Aorta (tissue), 5 donors: ENCODE results near the gene TM2D1. TPM values are rescaled to one million over a fixed set of nuclear protein-coding genes. Genes with fewer than 3 reads are reported as not detected.

Experiments
- ATAC-seq: fragments of 200-7000 bp; cut with Tn5 transposase; one replicate; pipeline ENCODE4 v1.9.1; 2022; ENCODE audit warnings: moderate library complexity; ENCODE audit not compliant: low FRiP score
- DNase-seq, 2 donors: peaks; one replicate each; pipeline ENCODE4 v3.0.0-alpha.2; 2020
- H3K27ac ChIP-seq, 2 donors: one replicate each; pipeline ENCODE4 v1.5.1; 2013; ENCODE audit warnings: low read length in 2 of 2, mild to moderate bottlenecking in 2 of 2, moderate library complexity in 2 of 2, control low read depth in 1 of 2, inconsistent platforms in 1 of 2, low read depth in 1 of 2
- H3K27me3 ChIP-seq, 2 donors: one replicate each; pipeline ENCODE4 v1.6.1; 2013; ENCODE audit warnings: control low read depth in 1 of 2, low read length in 1 of 2, mild to moderate bottlenecking in 1 of 2, moderate library complexity in 1 of 2; ENCODE audit not compliant: insufficient read depth in 2 of 2, control insufficient read depth in 1 of 2
- H3K36me3 ChIP-seq, 2 donors: one replicate each; pipeline ENCODE4 v1.6.1; 2013; ENCODE audit warnings: control low read depth in 1 of 2, low read length in 1 of 2, mild to moderate bottlenecking in 1 of 2; ENCODE audit not compliant: insufficient read depth in 2 of 2, control insufficient read depth in 1 of 2
- H3K4me1 ChIP-seq, 2 donors: one replicate each; pipeline ENCODE4 v1.6.1; 2013; ENCODE audit warnings: low read length in 2 of 2, control low read depth in 1 of 2, mild to moderate bottlenecking in 1 of 2, moderate library complexity in 1 of 2; ENCODE audit not compliant: insufficient read depth in 2 of 2, control insufficient read depth in 1 of 2
- H3K4me3 ChIP-seq, 2 donors: one replicate each; pipeline ENCODE4 v1.5.1; 2013; ENCODE audit warnings: low read length in 2 of 2, control low read depth in 1 of 2, mild to moderate bottlenecking in 1 of 2
- H3K9me3 ChIP-seq: one replicate; pipeline ENCODE4 v1.6.1; 2013; ENCODE audit warnings: mild to moderate bottlenecking, low read length; ENCODE audit not compliant: control insufficient read depth
- WGBS, 2 donors: extraction: QIAGEN DNeasy Blood & Tissue Kit; methylation state at CpG; one replicate each; pipeline ENCODE4 v1.1.7; 2013; 5-methylcytosine and 5-hydroxymethylcytosine counted together
- intact Hi-C, 2 donors: fragments of 100-400 bp; cut with DNase I; formaldehyde crosslinking; loops; one replicate each; pipeline versions ENCODE4 v1.14.2 to v1.15.0; 2022
- polyA plus RNA-seq, 2 donors: library from polyadenylated mRNA; stranded (reverse); fragments of 200-250 nt; gene quantifications; one replicate each; pipeline ENCODE4 v1.2.3, GENCODE V29; 2013
- total RNA-seq, 2 donors: library from RNA; stranded (reverse); fragmentation: NEBNext Ultra II Directional; extraction: Animal tissue kit (Norgen Biotek cat#: 25700); gene quantifications; one replicate each; pipeline ENCODE4 v1.2.1, GENCODE V29; 2021
- donor health status: healthy with polysubstance abuse.
- donor health status: Bipolar disorder and iron deficiency.
- donor health status: DM: no; HTN: no; CAD: no.
- donor health status: DM: no; HTN: no; CAD: no.
- donor health status: DM: yes; HTN: yes; CAD: no.

TM2D1 gene
- total and polyA plus RNA-seq, 4 donors: 34.8 to 64.5 (median 57.4) TPM

GRCh38 chr1:61670016-61670415 is 54.9 kb downstream of the TM2D1 start:
- DNase-seq: no peak
- peaks cover 0 to under 1% of the 10 kb centered on the region in 2 donors for H3K36me3 ChIP-seq
- H3K27me3 ChIP-seq: no peaks in the 10 kb centered on the region
- H3K27ac ChIP-seq: no peak overlapping the region
- intact Hi-C loops: no loop called here
- no peak for ATAC-seq
- H3K9me3 ChIP-seq: no peaks in the 10 kb centered on the region
- no peaks in the 10 kb centered on the region for H3K4me1 ChIP-seq
- no peak overlapping the region for H3K4me3 ChIP-seq
- 92 to 95% methylated on average over 4 of the region's 4 CpGs for WGBS, 2 donors

- no peak for DNase-seq
- WGBS, 2 donors: 76 to 86% methylated on average over 2 of the region's 2 CpGs
- H3K4me3 ChIP-seq: no peak overlapping the region
- no peak overlapping the region for H3K27ac ChIP-seq
- no peaks in the 10 kb centered on the region for H3K27me3 ChIP-seq
- no peaks in the 10 kb centered on the region for H3K36me3 ChIP-seq
- no peaks in the 10 kb centered on the region for H3K9me3 ChIP-seq
- no peaks in the 10 kb centered on the region for H3K4me1 ChIP-seq
- ATAC-seq: no peak
- intact Hi-C loops: no loop called here
These were observed 65.9 kb downstream of the TM2D1 start for GRCh38 chr1:61659061-61659460.

GRCh38 chr1:61655453-61655852 is 69.5 kb downstream of the TM2D1 start:
- DNase-seq (no peak), ATAC-seq (no peak)
- H3K9me3 ChIP-seq: no peaks in the 10 kb centered on the region
- H3K4me1 ChIP-seq: no peaks in the 10 kb centered on the region
- intact Hi-C loops: no loop called here
- no peak overlapping the region for H3K27ac ChIP-seq
- H3K27me3 ChIP-seq: no peaks in the 10 kb centered on the region
- H3K4me3 ChIP-seq: no peak overlapping the region
- H3K36me3 ChIP-seq: no peaks in the 10 kb centered on the region
- 94 to 97% methylated on average over 3 of the region's 3 CpGs for WGBS, 2 donors

GRCh38 chr1:61654067-61654466 is 70.9 kb downstream of the TM2D1 start:
- intact Hi-C loops: no loop called here
- no peaks in the 10 kb centered on the region for H3K4me1 ChIP-seq
- H3K4me3 ChIP-seq: no peak overlapping the region
- no peaks in the 10 kb centered on the region for H3K36me3 ChIP-seq
- ATAC-seq (no peak), DNase-seq (no peak)
- no peaks in the 10 kb centered on the region for H3K27me3 ChIP-seq
- WGBS, 2 donors: 93 to 96% methylated on average over 30 of the region's 30 CpGs
- no peaks in the 10 kb centered on the region for H3K9me3 ChIP-seq
- no peak overlapping the region for H3K27ac ChIP-seq

GRCh38 chr1:61648983-61649742 is 75.8 kb downstream of the TM2D1 start:
- DNase-seq (no peak), ATAC-seq (no peak)
- no peaks in the 10 kb centered on the region for H3K9me3 ChIP-seq
- intact Hi-C loops: loop anchor here in 1 of 2 donors (10.0 kb wide), 2 partner anchors 196 to 604 kb away; no protein-coding TSS in a partner anchor
- H3K27me3 ChIP-seq: no peaks in the 10 kb centered on the region
- H3K4me3 ChIP-seq: no peak overlapping the region
- H3K36me3 ChIP-seq: no peaks in the 10 kb centered on the region
- H3K4me1 ChIP-seq: no peaks in the 10 kb centered on the region
- WGBS, 2 donors: 86 to 95% methylated on average over 5 of the region's 5 CpGs
- H3K27ac ChIP-seq: no peak overlapping the region

- no peaks in the 10 kb centered on the region for H3K36me3 ChIP-seq
- WGBS, 2 donors: 96 to 100% methylated on average over 2 of the region's 2 CpGs
- no peak overlapping the region for H3K4me3 ChIP-seq
- H3K27me3 ChIP-seq: no peaks in the 10 kb centered on the region
- DNase-seq (no peak), ATAC-seq (no peak)
- intact Hi-C loops: loop anchor here in 1 of 2 donors (10.0 kb wide), 2 partner anchors 198 to 602 kb away; no protein-coding TSS in a partner anchor
- H3K9me3 ChIP-seq: no peaks in the 10 kb centered on the region
- H3K27ac ChIP-seq: no peak overlapping the region
- no peaks in the 10 kb centered on the region for H3K4me1 ChIP-seq
These were observed 77.8 kb downstream of the TM2D1 start for GRCh38 chr1:61647142-61647541.

- Histone ChIP-seq H3K9me3 (no peaks in the 10 kb centered on the region), H3K27ac (no peak overlapping the region), H3K36me3 (no peaks in the 10 kb centered on the region), H3K27me3 (no peaks in the 10 kb centered on the region), H3K4me3 (no peak overlapping the region), H3K4me1 (peaks cover 0 to 6% of the 10 kb centered on the region in 2 donors)
- intact Hi-C loops: loop anchor here in 1 of 2 donors (10.0 kb wide), 2 partner anchors 199 to 601 kb away; no protein-coding TSS in a partner anchor
- no peak for ATAC-seq
- 86% methylated on average over 4 of the region's 4 CpGs for WGBS, 2 donors
- no peak for DNase-seq
These were observed 79.5 kb downstream of the TM2D1 start for GRCh38 chr1:61645476-61645875.

GRCh38 chr1:61644303-61644702 is 80.6 kb downstream of the TM2D1 start:
- Histone ChIP-seq H3K27me3 (no peaks in the 10 kb centered on the region), H3K4me3 (no peak overlapping the region), H3K9me3 (no peaks in the 10 kb centered on the region), H3K27ac (no peak overlapping the region), H3K36me3 (no peaks in the 10 kb centered on the region), H3K4me1 (peaks cover 3 to 10% of the 10 kb centered on the region in 2 donors)
- ATAC-seq: no peak
- DNase-seq: no peak
- 79 to 85% methylated on average over 4 of the region's 4 CpGs for WGBS, 2 donors
- intact Hi-C loops: loop anchor here (5.0 to 10.0 kb wide), 4 partner anchors 200 to 672 kb away; no protein-coding TSS in a partner anchor
